Adrenal gland (tissue), 5 donors: ENCODE measurements around the gene GMIP.

Experiments
- CTCF ChIP-seq, 6 experiments: fragments of 450-650 bp in 4 of 6; fragments of 200-600 bp in 2 of 6; sonication (generic) in 1 of 6; IDR thresholded peaks; 1 replicate in 5 of 6; 2 replicates in 1 of 6; pipeline versions ENCODE4 v1.5.1 to v1.8.0; 2016 to 2021; ENCODE audit warnings: antibody characterized with exemption in 6 of 6, mild to moderate bottlenecking in 2 of 6, moderate library complexity in 1 of 6
- POLR2A ChIP-seq, 2 donors: fragments of 450-650 bp; IDR thresholded peaks; one replicate each; pipeline ENCODE4 v1.6.1; 2017; ENCODE audit warnings: antibody characterized with exemption in 2 of 2, mild to moderate bottlenecking in 2 of 2, moderate library complexity in 1 of 2
- donor health status: DM: no; HTN: no; CAD: no.

GRCh38 chr19:19610376-19611202, 32.9 kb downstream of the GMIP start:
- TF ChIP-seq POLR2A (IDR thresholded peaks at IDR 0.05) (no peak), CTCF (IDR thresholded peaks at IDR 0.05) (no peak)
